ENCODE results near the gene DMRT3.

Gene DMRT3

GRCh38 chr9:1014225-1014624, 37.8 kb downstream of the DMRT3 start:
- H3K4me3 ChIP-seq (replicated peaks; ENCODE audit: low read depth, low read length): no peak overlapping the region
- no peak for TF ChIP-seq CTCF (IDR thresholded peaks at IDR 0.05; ENCODE audit: low read depth, low read length, missing control alignments)
- no peak for DNase-seq (ENCODE audit: extremely low read depth, low read depth)

GRCh38 chr9:1014640-1015039, 38.2 kb downstream of the DMRT3 start:
- H3K4me3 ChIP-seq (replicated peaks; ENCODE audit: low read depth, low read length): no peak overlapping the region
- TF ChIP-seq CTCF (IDR thresholded peaks at IDR 0.05; ENCODE audit: low read depth, low read length, missing control alignments): no peak
- DNase-seq (ENCODE audit: extremely low read depth, low read depth): no peak

- no peak for DNase-seq (ENCODE audit: extremely low read depth, low read depth)
- no peak for TF ChIP-seq CTCF (IDR thresholded peaks at IDR 0.05; ENCODE audit: low read depth, low read length, missing control alignments)
- H3K4me3 ChIP-seq (replicated peaks; ENCODE audit: low read depth, low read length): no peak overlapping the region
Measured at GRCh38 chr9:1018121-1018520, 41.7 kb downstream of the DMRT3 start.

GRCh38 chr9:1024112-1024511, 47.7 kb downstream of the DMRT3 start:
- no peak overlapping the region for H3K4me3 ChIP-seq (replicated peaks; ENCODE audit: low read depth, low read length)
- no peak for DNase-seq (ENCODE audit: extremely low read depth, low read depth)
- no peak for TF ChIP-seq CTCF (IDR thresholded peaks at IDR 0.05; ENCODE audit: low read depth, low read length, missing control alignments)

- no peak for DNase-seq (ENCODE audit: extremely low read depth, low read depth)
- no peak for TF ChIP-seq CTCF (IDR thresholded peaks at IDR 0.05; ENCODE audit: low read depth, low read length, missing control alignments)
- no peak overlapping the region for H3K4me3 ChIP-seq (replicated peaks; ENCODE audit: low read depth, low read length)
Measured at GRCh38 chr9:1025131-1025530, 48.7 kb downstream of the DMRT3 start.

GRCh38 chr9:1026219-1026618, 49.8 kb downstream of the DMRT3 start:
- TF ChIP-seq CTCF (IDR thresholded peaks at IDR 0.05; ENCODE audit: low read depth, low read length, missing control alignments): no peak
- DNase-seq (ENCODE audit: extremely low read depth, low read depth): no peak
- no peak overlapping the region for H3K4me3 ChIP-seq (replicated peaks; ENCODE audit: low read depth, low read length)

GRCh38 chr9:1028501-1029190, 52.2 kb downstream of the DMRT3 start:
- no peak for DNase-seq (ENCODE audit: extremely low read depth, low read depth)
- TF ChIP-seq CTCF (IDR thresholded peaks at IDR 0.05; ENCODE audit: low read depth, low read length, missing control alignments): no peak
- H3K4me3 ChIP-seq (replicated peaks; ENCODE audit: low read depth, low read length): no peak overlapping the region

Data from HFF-Myc (cell line).